ENCODE results near the gene SENP8. TPM values are rescaled to one million over a fixed set of nuclear protein-coding genes. Genes with fewer than 3 reads are reported as not detected.

Gene SENP8
- total and polyA plus RNA-seq, 2 of the 13 experiments (the other 11 are each of a cell fraction or from before 2014, with no cell fraction given) = 2.7 to 3.0 TPM

- TF ChIP-seq ZNF225 (CRISPR knock-in tag; IDR thresholded peaks at IDR 0.05) (no peak; the same call in 1 of the 2 replicates), KIAA2018 (CRISPR knock-in tag; IDR thresholded peaks at IDR 0.05; ENCODE audit: borderline replicate concordance) (no peak), NCOR1 (IDR thresholded peaks at IDR 0.05; ENCODE audit: borderline replicate concordance, low read length) (no peak), HOXA7 (CRISPR knock-in tag; IDR thresholded peaks at IDR 0.05) (no peak), FOSL2 (CRISPR knock-in tag; IDR thresholded peaks at IDR 0.05) (no peak), ZNF256 (CRISPR knock-in tag; conservative IDR thresholded peaks at IDR 0.05) (no peak; the same call in 1 of the 2 replicates), IKZF1 (IDR thresholded peaks at IDR 0.05) (no peak), REST (IDR thresholded peaks at IDR 0.05; ENCODE audit: borderline replicate concordance in 1 of 2, low read depth in 1 of 2, low read length in 2 of 2) (no peak), GPBP1L1 (CRISPR knock-in tag; IDR thresholded peaks at IDR 0.05) (no peak), ZNF639 (CRISPR knock-in tag; conservative IDR thresholded peaks at IDR 0.05) (0 out of 2 replicates have a peak, but pooled peaks have one; percentile 25), ZNF513 (CRISPR knock-in tag; conservative IDR thresholded peaks at IDR 0.05) (no peak), ZBTB7B (CRISPR knock-in tag; IDR thresholded peaks at IDR 0.05) (peak; percentile 68), SATB2 (CRISPR knock-in tag; IDR thresholded peaks at IDR 0.05) (no peak)
Measured at GRCh38 chr15:72117486-72118016, 652 bp upstream of the SENP8 start (continued).

All from HepG2 (cell line).